Body of pancreas (tissue), 4 donors: ENCODE results near the gene OSBPL2.

Experiments used
- CTCF ChIP-seq, 7 experiments: fragments of 450-650 bp in 4 of 7; fragments of 200-600 bp in 3 of 7; sonication (generic) in 3 of 7; IDR thresholded peaks; one replicate each; pipeline ENCODE4 v1.5.1; 2016 to 2019; ENCODE audit warnings: antibody characterized with exemption in 7 of 7
- POLR2A ChIP-seq, 3 donors: fragments of 450-650 bp; IDR thresholded peaks; one replicate each; pipeline ENCODE4 v1.6.1; 2016; ENCODE audit warnings: antibody characterized with exemption in 3 of 3, mild to moderate bottlenecking in 2 of 3

GRCh38 chr20:62287129-62287528 lies 48.8 kb downstream of the OSBPL2 start:
- TF ChIP-seq POLR2A (IDR thresholded peaks at IDR 0.05) (no peak), CTCF (IDR thresholded peaks at IDR 0.05) (no peak)
